ENCODE measurements around the gene SNX13.

Gene SNX13

DNA sequence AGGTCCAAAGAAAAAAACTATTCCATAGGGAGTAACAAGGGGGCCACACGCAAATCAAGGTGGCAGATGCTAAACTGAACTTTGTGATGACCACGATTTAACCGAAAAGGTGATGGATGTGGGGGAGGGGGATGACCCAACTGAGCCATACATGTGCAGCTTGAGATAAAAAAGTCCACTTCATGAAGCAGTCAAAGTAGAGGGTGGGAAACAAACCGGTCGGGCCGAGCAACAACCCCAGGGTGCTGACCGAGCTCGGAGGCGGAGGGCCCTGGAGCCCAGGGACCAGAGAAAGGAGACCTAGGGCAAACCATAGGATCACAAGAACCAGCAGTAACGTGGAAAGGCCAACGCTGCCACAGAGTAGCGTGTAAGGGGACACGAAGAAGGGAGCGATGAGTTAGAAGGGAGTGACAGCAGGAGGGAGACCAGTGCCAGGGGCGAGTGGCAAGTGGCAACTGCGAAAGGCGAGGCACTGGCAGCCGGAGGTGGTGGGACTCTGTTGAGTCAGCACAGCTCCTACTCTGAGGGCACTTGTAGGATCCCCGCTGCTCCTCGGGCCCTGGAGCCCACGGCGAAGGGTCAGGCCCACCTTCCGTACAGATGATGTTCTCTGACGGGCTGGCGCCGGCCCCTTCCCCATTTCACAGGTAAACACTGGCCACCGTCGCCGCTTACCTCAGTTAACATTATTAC is 540 bp downstream of the SNX13 start:
- no peaks in the 10 kb centered on the region for H3K27me3 Mint-ChIP-seq
- DNase-seq (ENCODE audit: low spot score in 2 of 2), result peak in 1 of 2 donors; percentile 30
- peak overlapping the region; percentile 99 for H3K27ac Mint-ChIP-seq (ENCODE audit: low read depth)
- ATAC-seq (replicated peaks; ENCODE audit: extremely low read depth, poor library complexity, severe bottlenecking), result peak; percentile 59
- no peaks in the 10 kb centered on the region for H3K9me3 Mint-ChIP-seq
- H3K4me1 Mint-ChIP-seq, result peaks cover 51% of the 10 kb centered on the region
- peak overlapping the region; percentile 95 for H3K4me3 Mint-ChIP-seq
- H3K36me3 Mint-ChIP-seq (ENCODE audit: insufficient read depth), result peaks cover 18% of the 10 kb centered on the region

DNA sequence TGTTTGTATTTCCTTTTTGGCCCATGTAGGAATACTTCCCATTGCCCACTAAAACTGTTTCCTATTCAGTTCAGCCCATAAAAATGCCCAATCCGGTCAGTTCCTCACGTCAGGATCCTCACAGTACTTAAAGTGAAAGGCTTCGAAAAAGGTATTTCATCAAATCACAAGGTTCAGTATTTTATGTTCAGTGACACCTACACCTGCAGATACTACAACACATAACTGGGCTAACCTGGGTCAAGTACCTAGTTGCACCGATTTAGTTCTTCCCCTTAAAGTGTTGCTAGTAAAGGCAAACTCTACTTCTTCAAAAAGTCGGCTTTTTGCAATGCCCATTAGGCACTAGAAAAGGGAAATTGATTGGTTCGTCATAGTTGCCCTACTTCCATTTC is 1.1 kb downstream of the SNX13 start:
- Mint-ChIP-seq H3K4me1 (peaks cover 56% of the 10 kb centered on the region), H3K36me3 (ENCODE audit: insufficient read depth) (peaks cover 18% of the 10 kb centered on the region), H3K27ac (ENCODE audit: low read depth) (peak overlapping the region; percentile 99), H3K27me3 (no peaks in the 10 kb centered on the region), H3K4me3 (peak overlapping the region; percentile 95), H3K9me3 (no peaks in the 10 kb centered on the region)
- DNase-seq (ENCODE audit: low spot score in 2 of 2) (no peak), ATAC-seq (replicated peaks; ENCODE audit: extremely low read depth, poor library complexity, severe bottlenecking) (no peak)

DNA sequence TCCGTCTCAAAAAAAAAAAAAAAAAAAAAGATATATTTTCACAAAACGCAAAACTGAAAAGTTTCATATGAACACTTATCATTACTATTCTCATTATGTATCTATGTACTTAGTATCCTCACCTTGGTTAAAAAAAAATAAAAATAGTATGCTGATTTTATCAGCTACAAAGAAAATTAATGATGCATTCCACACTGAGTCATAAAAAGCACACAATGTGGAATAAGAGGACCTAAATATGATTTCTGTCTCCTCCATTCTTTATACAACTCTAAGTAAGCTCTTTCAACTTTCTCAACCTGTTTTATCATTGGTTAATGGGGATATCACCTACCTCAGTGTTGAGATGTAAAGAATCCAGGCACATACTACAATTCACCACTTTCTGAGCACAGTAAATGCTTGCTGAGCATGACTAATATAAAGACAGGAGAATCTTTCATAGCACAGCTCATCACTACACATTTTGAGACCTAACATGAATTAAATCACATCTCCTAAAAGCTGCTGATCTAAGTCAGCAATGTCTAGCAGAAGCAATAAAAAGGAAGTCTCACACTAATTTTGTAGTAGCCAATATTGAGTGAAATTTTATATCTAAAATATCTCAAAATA is 2.7 kb downstream of the SNX13 start:
- Mint-ChIP-seq H3K4me1 (peaks cover 69% of the 10 kb centered on the region), H3K4me3 (peak overlapping the region; percentile 95), H3K36me3 (ENCODE audit: insufficient read depth) (peaks cover 18% of the 10 kb centered on the region), H3K27ac (ENCODE audit: low read depth) (peak overlapping the region; percentile 24), H3K27me3 (no peaks in the 10 kb centered on the region), H3K9me3 (no peaks in the 10 kb centered on the region)
- ATAC-seq (replicated peaks; ENCODE audit: extremely low read depth, poor library complexity, severe bottlenecking) (no peak), DNase-seq (ENCODE audit: low spot score in 2 of 2) (no peak)

DNA sequence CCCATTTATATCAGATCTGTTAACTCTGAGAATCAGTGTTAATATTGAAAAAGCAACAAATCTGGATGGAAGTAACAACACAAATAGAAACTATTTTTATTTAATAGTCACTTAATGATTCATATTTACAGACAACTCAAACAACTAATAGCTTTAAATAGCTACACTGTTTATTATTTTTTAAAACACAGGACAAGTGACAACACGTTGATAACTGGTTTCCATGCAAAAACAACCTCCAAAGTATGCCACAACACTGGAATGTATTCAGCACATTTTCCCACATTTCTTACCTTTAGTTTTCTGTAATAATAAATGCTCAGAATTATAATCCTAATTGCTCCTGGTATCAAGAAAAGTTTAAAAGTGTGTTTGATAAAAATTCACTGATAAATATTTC is 4.0 kb downstream of the SNX13 start:
- no peaks in the 10 kb centered on the region for H3K27me3 Mint-ChIP-seq
- H3K4me3 Mint-ChIP-seq, result peak overlapping the region; percentile 42

DNA sequence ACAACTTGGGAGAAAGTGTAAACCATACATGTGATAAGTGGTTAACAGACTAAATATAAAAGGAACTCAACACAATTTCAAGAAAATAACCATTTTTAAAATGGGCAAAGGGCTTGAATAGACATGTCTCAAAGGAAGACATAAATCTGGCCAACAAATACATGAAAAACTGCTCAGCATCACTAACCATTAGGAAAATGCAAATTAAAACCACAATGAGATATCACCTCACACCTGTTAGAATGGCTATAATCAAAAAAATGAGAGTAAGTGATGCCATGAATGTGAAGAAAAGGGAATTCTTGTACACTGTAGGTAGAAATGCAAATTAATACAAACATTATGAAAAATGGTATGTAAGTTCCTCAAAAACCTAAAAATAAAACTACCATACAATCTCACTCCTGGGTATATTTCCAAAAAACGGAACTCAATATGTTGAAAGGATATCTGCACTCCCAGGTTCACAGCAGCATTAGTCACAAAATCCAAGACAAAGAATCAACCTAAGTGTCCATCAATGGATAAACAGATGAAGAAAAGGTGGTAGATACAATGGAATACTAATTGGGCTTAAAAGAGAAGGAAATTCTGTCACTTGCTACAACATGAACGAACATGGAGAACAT is 5.6 kb downstream of the SNX13 start:
- no peaks in the 10 kb centered on the region for H3K27me3 Mint-ChIP-seq
- DNase-seq (ENCODE audit: low spot score in 2 of 2) (no peak), ATAC-seq (replicated peaks; ENCODE audit: extremely low read depth, poor library complexity, severe bottlenecking) (no peak)
- peaks cover 71% of the 10 kb centered on the region for H3K4me1 Mint-ChIP-seq
- no peaks in the 10 kb centered on the region for H3K9me3 Mint-ChIP-seq
- H3K36me3 Mint-ChIP-seq (ENCODE audit: insufficient read depth), result peaks cover 7% of the 10 kb centered on the region
- peak overlapping the region; percentile 19 for H3K4me3 Mint-ChIP-seq
- H3K27ac Mint-ChIP-seq (ENCODE audit: low read depth), result no peak overlapping the region

More for the DNA sequence above, 4.0 kb downstream of the SNX13 start:
- peaks cover 18% of the 10 kb centered on the region for H3K36me3 Mint-ChIP-seq (ENCODE audit: insufficient read depth)
- no peaks in the 10 kb centered on the region for H3K9me3 Mint-ChIP-seq
- peaks cover 67% of the 10 kb centered on the region for H3K4me1 Mint-ChIP-seq
- H3K27ac Mint-ChIP-seq (ENCODE audit: low read depth), result peak overlapping the region; percentile 92
- DNase-seq (ENCODE audit: low spot score in 2 of 2) (no peak), ATAC-seq (replicated peaks; ENCODE audit: extremely low read depth, poor library complexity, severe bottlenecking) (no peak)

DNA sequence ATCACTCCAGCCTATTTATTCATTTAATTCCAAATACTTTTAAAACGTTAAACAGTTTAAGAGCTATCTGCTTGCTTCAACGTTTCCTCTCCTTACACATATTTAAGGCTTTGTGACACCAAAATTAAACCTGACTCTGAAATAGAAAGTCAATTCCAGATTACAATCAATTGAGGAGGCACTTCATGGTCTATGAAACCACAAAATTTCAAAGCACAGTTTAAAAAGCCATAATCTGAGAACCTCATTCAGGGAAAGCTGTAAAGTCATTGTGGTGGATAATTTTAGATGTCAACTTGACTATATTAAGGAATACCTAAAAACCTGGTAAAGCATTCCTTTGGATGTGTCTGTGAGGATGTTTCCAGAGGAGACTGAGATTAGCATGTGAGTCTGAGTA is 6.2 kb downstream of the SNX13 start:
- no peak for DNase-seq (ENCODE audit: low spot score in 2 of 2)
- H3K4me3 Mint-ChIP-seq, result peak overlapping the region; percentile 19
- peak overlapping the region; percentile 32 for H3K27ac Mint-ChIP-seq (ENCODE audit: low read depth)
- H3K36me3 Mint-ChIP-seq (ENCODE audit: insufficient read depth), result peaks cover 6% of the 10 kb centered on the region
- peaks cover 70% of the 10 kb centered on the region for H3K4me1 Mint-ChIP-seq
- no peaks in the 10 kb centered on the region for H3K27me3 Mint-ChIP-seq
- H3K9me3 Mint-ChIP-seq, result no peaks in the 10 kb centered on the region
- no peak for ATAC-seq (replicated peaks; ENCODE audit: extremely low read depth, poor library complexity, severe bottlenecking)

DNA sequence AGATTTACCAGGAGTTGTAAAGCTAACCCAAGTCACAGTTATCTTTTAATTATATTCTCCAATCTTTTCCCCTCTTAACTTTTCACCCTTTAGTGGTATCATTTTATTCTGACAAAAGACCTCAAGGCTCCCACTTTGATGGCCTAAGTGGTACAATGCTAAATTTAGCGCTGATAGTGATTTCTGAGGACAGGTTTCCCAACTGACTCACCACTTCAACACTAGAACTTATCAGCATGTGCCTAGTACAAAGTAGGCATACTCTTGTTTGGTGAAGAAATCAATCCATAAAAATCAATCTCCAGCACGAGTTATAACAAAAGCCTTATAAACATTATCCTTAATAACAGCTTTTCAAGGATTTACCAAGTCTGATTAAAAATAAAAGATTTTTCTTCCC is 7.5 kb downstream of the SNX13 start:
- DNase-seq (ENCODE audit: low spot score in 2 of 2) (no peak), ATAC-seq (replicated peaks; ENCODE audit: extremely low read depth, poor library complexity, severe bottlenecking) (no peak)
- Mint-ChIP-seq H3K27ac (ENCODE audit: low read depth) (no peak overlapping the region), H3K4me3 (no peak overlapping the region), H3K36me3 (ENCODE audit: insufficient read depth) (peaks cover 6% of the 10 kb centered on the region), H3K27me3 (no peaks in the 10 kb centered on the region), H3K9me3 (no peaks in the 10 kb centered on the region), H3K4me1 (peaks cover 69% of the 10 kb centered on the region)

DNA sequence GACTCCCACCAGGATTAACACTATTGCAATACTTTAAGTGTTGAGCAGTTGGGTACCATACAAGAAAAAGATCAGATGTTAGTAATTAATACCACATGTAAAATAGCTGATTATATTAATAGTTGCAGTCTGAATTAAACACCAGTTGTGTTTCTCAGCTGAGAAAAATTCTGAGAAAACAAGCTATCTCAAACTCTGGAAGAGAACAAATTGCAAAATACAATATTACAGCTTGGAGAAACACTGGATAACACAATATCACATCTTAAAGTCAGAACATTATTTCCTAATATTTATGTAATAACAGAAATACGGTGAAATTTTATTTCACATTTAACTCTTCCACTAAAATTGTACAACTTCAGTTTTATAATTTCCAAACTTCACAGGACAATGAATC is 9.2 kb downstream of the SNX13 start:
- Mint-ChIP-seq H3K4me1 (peaks cover 69% of the 10 kb centered on the region), H3K4me3 (no peak overlapping the region)

DNA sequence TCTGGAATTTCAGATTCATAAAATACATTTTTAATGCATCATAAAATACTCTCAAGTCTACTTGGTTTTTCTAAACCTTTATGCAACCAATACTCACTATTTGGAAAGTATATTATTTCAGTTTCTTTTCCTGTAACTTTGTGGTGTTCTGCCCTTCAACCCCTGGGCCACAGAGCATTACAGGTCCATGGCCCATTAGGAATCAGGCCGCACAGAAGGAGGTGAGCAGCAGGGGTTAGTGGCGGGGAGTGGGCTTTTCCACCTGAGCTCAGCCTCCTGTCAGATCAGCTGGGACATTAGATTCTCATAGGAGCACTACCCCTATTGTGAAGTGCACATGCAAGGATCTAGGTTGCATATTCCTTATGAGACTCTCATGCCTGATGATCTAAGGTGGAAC is 9.7 kb downstream of the SNX13 start:
- Mint-ChIP-seq H3K36me3 (ENCODE audit: insufficient read depth) (no peaks in the 10 kb centered on the region), H3K27me3 (no peaks in the 10 kb centered on the region), H3K27ac (ENCODE audit: low read depth) (no peak overlapping the region), H3K4me3 (no peak overlapping the region), H3K4me1 (peaks cover 74% of the 10 kb centered on the region), H3K9me3 (no peaks in the 10 kb centered on the region)
- ATAC-seq (replicated peaks; ENCODE audit: extremely low read depth, poor library complexity, severe bottlenecking) (no peak), DNase-seq (ENCODE audit: low spot score in 2 of 2) (no peak)

More for the DNA sequence above, 9.2 kb downstream of the SNX13 start:
- ATAC-seq (replicated peaks; ENCODE audit: extremely low read depth, poor library complexity, severe bottlenecking), result no peak
- no peaks in the 10 kb centered on the region for H3K27me3 Mint-ChIP-seq
- H3K36me3 Mint-ChIP-seq (ENCODE audit: insufficient read depth), result peaks cover 3% of the 10 kb centered on the region
- DNase-seq (ENCODE audit: low spot score in 2 of 2), result no peak
- H3K9me3 Mint-ChIP-seq, result no peaks in the 10 kb centered on the region
- H3K27ac Mint-ChIP-seq (ENCODE audit: low read depth), result no peak overlapping the region

DNA sequence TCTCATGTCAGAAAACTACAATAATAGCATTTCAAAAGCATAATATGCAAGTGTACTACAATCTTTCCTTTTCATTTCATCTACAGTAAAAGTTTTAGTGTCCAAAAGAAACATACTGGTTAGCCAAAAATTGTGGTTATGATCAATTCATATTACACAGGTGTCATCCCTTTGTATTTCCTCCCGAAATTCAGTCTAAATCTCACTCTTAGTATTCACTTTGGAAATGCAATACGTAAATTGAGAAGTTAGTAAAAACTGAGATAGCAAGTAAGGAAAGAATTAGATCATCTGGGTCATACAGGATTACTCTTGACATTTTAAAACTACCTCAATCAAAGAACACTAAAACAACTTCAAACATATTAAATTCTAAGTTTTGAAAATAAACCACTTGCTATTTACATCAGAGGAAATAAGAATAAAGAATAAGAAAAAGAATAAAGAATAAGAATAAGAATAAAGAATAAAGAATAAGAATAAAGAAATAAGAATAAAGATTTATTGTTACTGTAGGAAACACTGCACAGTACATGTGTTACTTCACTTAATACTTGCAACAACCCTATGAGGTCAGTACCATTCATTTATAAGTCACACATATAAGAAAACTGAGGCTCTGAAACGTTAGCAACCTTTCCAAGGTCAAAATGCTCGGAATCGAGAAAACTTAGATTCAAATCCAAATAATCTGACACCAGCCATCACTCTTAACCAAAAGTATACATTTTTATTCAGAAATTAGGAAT is 10.5 kb downstream of the SNX13 start:
- DNase-seq (ENCODE audit: low spot score in 2 of 2) (no peak), ATAC-seq (replicated peaks; ENCODE audit: extremely low read depth, poor library complexity, severe bottlenecking) (no peak)
- H3K36me3 Mint-ChIP-seq (ENCODE audit: insufficient read depth), result no peaks in the 10 kb centered on the region
- no peak overlapping the region for H3K4me3 Mint-ChIP-seq
- H3K4me1 Mint-ChIP-seq, result peaks cover 76% of the 10 kb centered on the region
- no peak overlapping the region for H3K27ac Mint-ChIP-seq (ENCODE audit: low read depth)
- H3K27me3 Mint-ChIP-seq, result no peaks in the 10 kb centered on the region
- H3K9me3 Mint-ChIP-seq, result no peaks in the 10 kb centered on the region

DNA sequence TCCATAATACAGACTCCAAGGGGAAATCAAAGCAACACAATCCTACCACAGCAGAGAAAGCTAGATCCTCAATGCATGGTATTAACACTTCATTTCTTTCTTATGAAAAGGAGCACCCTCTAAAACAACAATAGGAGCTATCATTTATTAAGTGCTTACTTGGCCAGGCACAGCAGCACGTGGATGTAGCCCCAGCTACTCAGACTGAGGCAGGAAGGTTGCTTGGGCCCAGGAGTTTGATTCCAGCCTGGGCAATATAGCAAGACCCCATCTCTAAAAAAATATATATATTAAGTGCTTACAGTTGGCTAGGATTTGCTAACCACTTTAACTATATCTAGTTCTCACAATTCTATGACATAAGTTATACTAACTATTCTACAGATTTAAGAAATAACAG is 12.2 kb downstream of the SNX13 start:
- H3K9me3 Mint-ChIP-seq, result no peaks in the 10 kb centered on the region
- H3K27me3 Mint-ChIP-seq, result no peaks in the 10 kb centered on the region
- H3K4me3 Mint-ChIP-seq, result no peak overlapping the region
- peaks cover 73% of the 10 kb centered on the region for H3K4me1 Mint-ChIP-seq
- no peaks in the 10 kb centered on the region for H3K36me3 Mint-ChIP-seq (ENCODE audit: insufficient read depth)
- no peak for ATAC-seq (replicated peaks; ENCODE audit: extremely low read depth, poor library complexity, severe bottlenecking)
- DNase-seq (ENCODE audit: low spot score in 2 of 2), result no peak
- peak overlapping the region; percentile 47 for H3K27ac Mint-ChIP-seq (ENCODE audit: low read depth)

DNA sequence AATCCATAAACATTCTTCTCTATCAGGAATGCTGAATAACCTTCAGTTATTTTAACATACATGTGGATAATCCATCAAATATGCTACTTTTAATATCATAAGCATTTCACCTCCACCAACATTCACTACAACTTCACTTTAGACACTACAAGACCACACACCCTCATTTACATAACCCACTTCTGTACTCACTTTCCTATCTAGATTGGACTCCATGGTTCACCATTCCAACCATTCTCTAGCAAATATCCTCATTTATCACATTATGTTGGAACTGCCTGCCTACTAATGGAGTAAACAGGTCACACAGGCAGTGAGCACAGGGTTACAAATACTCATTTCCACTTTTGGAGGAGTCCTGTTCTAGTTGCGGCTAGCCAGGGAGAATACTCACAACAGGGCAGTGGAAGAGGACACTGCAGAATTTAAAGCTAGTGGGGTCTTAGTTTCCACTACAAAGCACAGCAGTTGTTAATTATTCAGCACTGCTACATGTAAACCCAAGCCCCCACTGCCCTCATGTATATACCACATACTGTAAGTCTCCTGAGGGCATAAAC is 18.4 kb downstream of the SNX13 start:
- DNase-seq (ENCODE audit: low spot score in 2 of 2) (no peak), ATAC-seq (replicated peaks; ENCODE audit: extremely low read depth, poor library complexity, severe bottlenecking) (no peak)
- Mint-ChIP-seq H3K27ac (ENCODE audit: low read depth) (no peak overlapping the region), H3K4me1 (peaks cover 60% of the 10 kb centered on the region), H3K36me3 (ENCODE audit: insufficient read depth) (no peaks in the 10 kb centered on the region), H3K9me3 (no peaks in the 10 kb centered on the region), H3K27me3 (no peaks in the 10 kb centered on the region), H3K4me3 (no peak overlapping the region)
